ENCODE measurements around the gene TMEM37. TPM values are rescaled to one million over a fixed set of nuclear protein-coding genes. Genes with fewer than 3 reads are reported as not detected.

Gene TMEM37
- total and polyA plus RNA-seq, 2 experiments from 2014 or later = 52.6 to 123 TPM

- Histone ChIP-seq H3K9me3 (ENCODE audit: low read depth) (no peaks in the 10 kb centered on the region), H3K4me2 (no peak overlapping the region), H3K27ac (no peak overlapping the region), H3K36me3 (replicated peaks; ENCODE audit: insufficient read depth, low read depth) (no peaks in the 10 kb centered on the region), H3K79me2 (no peaks in the 10 kb centered on the region), H3K27me3 (no peaks in the 10 kb centered on the region), H4K20me1 (ENCODE audit: insufficient read depth, poor library complexity, severe bottlenecking) (no peaks in the 10 kb centered on the region), H2AFZ (no peak overlapping the region), H3K4me1 (ENCODE audit: insufficient read depth) (peaks cover 16% of the 10 kb centered on the region), H3K4me3 (no peak overlapping the region), H3K9me2 (replicated peaks; ENCODE audit: insufficient read depth) (no peaks in the 10 kb centered on the region)
- 87% methylated on average over 20 of the region's 20 CpGs for WGBS (ENCODE audit: low lambda C conversion rate, missing lambda C conversion rate)
- peak; percentile 13 for DNase-seq (ENCODE audit: low spot score)
- TF ChIP-seq EZH2phosphoT487 (IDR thresholded peaks at IDR 0.05; ENCODE audit: low read depth, severe bottlenecking, unreplicated experiment) = no peak
- no peak for TF ChIP-seq CTCF (IDR thresholded peaks at IDR 0.05; ENCODE audit: poor library complexity)
- TF ChIP-seq EZH2 (IDR thresholded peaks at IDR 0.05; ENCODE audit: borderline replicate concordance) = no peak
Observed at GRCh38 chr2:119482481-119483394, 51.1 kb downstream of the TMEM37 start.

GRCh38 chr2:119483395-119483753, 51.7 kb downstream of the TMEM37 start:
- H3K9me3 ChIP-seq (ENCODE audit: low read depth) = no peaks in the 10 kb centered on the region
- TF ChIP-seq CTCF (IDR thresholded peaks at IDR 0.05; ENCODE audit: poor library complexity) (no peak), EZH2 (IDR thresholded peaks at IDR 0.05; ENCODE audit: borderline replicate concordance) (no peak), EZH2phosphoT487 (IDR thresholded peaks at IDR 0.05; ENCODE audit: low read depth, severe bottlenecking, unreplicated experiment) (no peak)
- no peak overlapping the region for H3K4me3 ChIP-seq
- H3K79me2 ChIP-seq = no peaks in the 10 kb centered on the region
- DNase-seq (ENCODE audit: low spot score) = peak; percentile 3
- no peaks in the 10 kb centered on the region for H4K20me1 ChIP-seq (ENCODE audit: insufficient read depth, poor library complexity, severe bottlenecking)
- no peak overlapping the region for H3K4me2 ChIP-seq
- no peaks in the 10 kb centered on the region for H3K9me2 ChIP-seq (replicated peaks; ENCODE audit: insufficient read depth)
- no peaks in the 10 kb centered on the region for H3K27me3 ChIP-seq
- H3K36me3 ChIP-seq (replicated peaks; ENCODE audit: insufficient read depth, low read depth) = no peaks in the 10 kb centered on the region
- no peak overlapping the region for H2AFZ ChIP-seq
- peaks cover 23% of the 10 kb centered on the region for H3K4me1 ChIP-seq (ENCODE audit: insufficient read depth)
- no peak overlapping the region for H3K27ac ChIP-seq
- WGBS (ENCODE audit: low lambda C conversion rate, missing lambda C conversion rate) = 84% methylated on average over 5 of the region's 5 CpGs

GRCh38 chr2:119483896-119484718, 52.5 kb downstream of the TMEM37 start:
- Histone ChIP-seq H3K27ac (no peak overlapping the region), H4K20me1 (ENCODE audit: insufficient read depth, poor library complexity, severe bottlenecking) (no peaks in the 10 kb centered on the region), H3K27me3 (no peaks in the 10 kb centered on the region), H3K36me3 (replicated peaks; ENCODE audit: insufficient read depth, low read depth) (no peaks in the 10 kb centered on the region), H3K9me2 (replicated peaks; ENCODE audit: insufficient read depth) (no peaks in the 10 kb centered on the region), H2AFZ (no peak overlapping the region), H3K9me3 (ENCODE audit: low read depth) (no peaks in the 10 kb centered on the region), H3K4me3 (no peak overlapping the region), H3K4me1 (ENCODE audit: insufficient read depth) (peaks cover 30% of the 10 kb centered on the region), H3K4me2 (no peak overlapping the region), H3K79me2 (no peaks in the 10 kb centered on the region)
- WGBS (ENCODE audit: low lambda C conversion rate, missing lambda C conversion rate) = 90% methylated on average over 11 of the region's 11 CpGs
- TF ChIP-seq EZH2 (IDR thresholded peaks at IDR 0.05; ENCODE audit: borderline replicate concordance) = no peak
- no peak for TF ChIP-seq EZH2phosphoT487 (IDR thresholded peaks at IDR 0.05; ENCODE audit: low read depth, severe bottlenecking, unreplicated experiment)
- TF ChIP-seq CTCF (IDR thresholded peaks at IDR 0.05; ENCODE audit: poor library complexity) = no peak
- DNase-seq (ENCODE audit: low spot score) = peak; percentile 3
